Erythroblast (primary cell): ENCODE measurements around the gene MEIKIN.

Experiments
- GATA1 ChIP-seq: IDR thresholded peaks from 2 replicates; pipeline ENCODE4 v1.6.1; 2011; ENCODE audit warnings: low read depth, mild to moderate bottlenecking, control low read depth, low read length, moderate library complexity
- POLR2A ChIP-seq: IDR thresholded peaks from 2 replicates; pipeline ENCODE4 v1.6.1; 2011; ENCODE audit warnings: mild to moderate bottlenecking, low read length

GRCh38 chr5:131857388-131857787 is 88.1 kb downstream of the MEIKIN start:
- TF ChIP-seq POLR2A (no peak), GATA1 (no peak)
